CD4-positive, alpha-beta memory T cell (primary cell): ENCODE results near the gene CFAP20. TPM values are rescaled to one million over a fixed set of nuclear protein-coding genes. Genes with fewer than 3 reads are reported as not detected.
"Not testable (repeated sequence)": the region's sequence is repeated elsewhere in the genome, so short reads cannot be mapped to it uniquely, and the experiment has no call there.

Experiments
- CTCF ChIA-PET: fragments of 350-600 bp; sonication (Branson Sonifier 250); formaldehyde crosslinking; loops from one replicate; lab custom pipeline; 2021; ENCODE audit warnings: inconsistent platforms; ENCODE audit not compliant: partially characterized antibody; lab: Charles Lee
- POLR2A ChIA-PET: fragments of 350-600 bp; sonication (Branson Sonifier 250); formaldehyde crosslinking; loops from one replicate; lab custom pipeline; 2021; ENCODE audit not compliant: partially characterized antibody; lab: Charles Lee
- DNase-seq, 5 donors: peaks; one replicate each; pipeline versions ENCODE4 v3.0.0 to v3.0.0-alpha.2; 2020 to 2022; ENCODE audit warnings: mixed read lengths in 1 of 5
- H3K27ac ChIP-seq: one replicate; pipeline ENCODE4 v1.7.0; 2013; ENCODE audit warnings: low read depth, low read length
- H3K27me3 ChIP-seq: 2 replicates; pipeline ENCODE4 v1.7.0; 2013; ENCODE audit warnings: mild to moderate bottlenecking, low read length, moderate library complexity; ENCODE audit not compliant: insufficient read depth
- H3K36me3 ChIP-seq: 2 replicates; pipeline ENCODE4 v1.7.0; 2013; ENCODE audit warnings: mild to moderate bottlenecking, low read length, moderate library complexity; ENCODE audit not compliant: insufficient read depth
- H3K4me1 ChIP-seq: 2 replicates; pipeline ENCODE4 v1.7.0; 2013; ENCODE audit warnings: mild to moderate bottlenecking, low read length, moderate library complexity; ENCODE audit not compliant: insufficient read depth
- H3K4me3 ChIP-seq, 2 donors: one replicate each; pipeline ENCODE4 v1.7.0; 2013; ENCODE audit warnings: low read length in 2 of 2, mild to moderate bottlenecking in 1 of 2
- H3K9me3 ChIP-seq, 2 donors: one replicate each; pipeline ENCODE4 v1.7.0; 2013; ENCODE audit warnings: low read length in 2 of 2, control low read depth in 1 of 2; ENCODE audit not compliant: control insufficient read depth in 1 of 2
- H3K27ac Mint-ChIP-seq, 7 donors: one replicate each; pipeline ENCODE4 v1.8.0; 2020 to 2021; ENCODE audit warnings: mixed read lengths in 7 of 7, mild to moderate bottlenecking in 6 of 7, inconsistent platforms in 3 of 7, moderate library complexity in 3 of 7
- H3K27me3 Mint-ChIP-seq, 2 donors: one replicate each; pipeline ENCODE4 v1.8.0; 2020 to 2021; ENCODE audit warnings: mixed read lengths in 2 of 2
- H3K36me3 Mint-ChIP-seq, 2 donors: one replicate each; pipeline ENCODE4 v1.8.0; 2020 to 2021; ENCODE audit warnings: mixed read lengths in 2 of 2, inconsistent platforms in 1 of 2, mild to moderate bottlenecking in 1 of 2
- H3K4me1 Mint-ChIP-seq, 4 donors: one replicate each; pipeline ENCODE4 v1.8.0; 2020 to 2021; ENCODE audit warnings: mixed read lengths in 4 of 4, mild to moderate bottlenecking in 1 of 4
- H3K4me3 Mint-ChIP-seq, 8 donors: one replicate each; pipeline ENCODE4 v1.8.0; 2020 to 2021; ENCODE audit warnings: mixed read lengths in 8 of 8, mild to moderate bottlenecking in 7 of 8, moderate library complexity in 6 of 8, inconsistent platforms in 3 of 8
- H3K9me3 Mint-ChIP-seq, 8 donors: one replicate each; pipeline ENCODE4 v1.8.0; 2020 to 2021; ENCODE audit warnings: mixed read lengths in 8 of 8, mild to moderate bottlenecking in 5 of 8, inconsistent platforms in 3 of 8, moderate library complexity in 1 of 8
- intact Hi-C: fragments of 100-400 bp; cut with micrococcal nuclease; formaldehyde crosslinking; loops from one replicate; pipeline ENCODE4 v1.15.1; 2023
- polyA plus RNA-seq, 2 donors: library from polyadenylated mRNA; unstranded; fragments of 300-500 nt; fragmentation: Illumina TruSeq; gene quantifications; one replicate each; pipeline ENCODE4 v1.2.3, GENCODE V29; 2021
- total RNA-seq, 2 experiments: library from RNA; stranded (reverse); gene quantifications; one replicate each; pipeline ENCODE4 v1.2.3, GENCODE V29; 2021

The CFAP20 gene
- total and polyA plus RNA-seq, 4 experiments from 2014 or later, result 25.4 to 54.0 (median 31.0) TPM

DNA sequence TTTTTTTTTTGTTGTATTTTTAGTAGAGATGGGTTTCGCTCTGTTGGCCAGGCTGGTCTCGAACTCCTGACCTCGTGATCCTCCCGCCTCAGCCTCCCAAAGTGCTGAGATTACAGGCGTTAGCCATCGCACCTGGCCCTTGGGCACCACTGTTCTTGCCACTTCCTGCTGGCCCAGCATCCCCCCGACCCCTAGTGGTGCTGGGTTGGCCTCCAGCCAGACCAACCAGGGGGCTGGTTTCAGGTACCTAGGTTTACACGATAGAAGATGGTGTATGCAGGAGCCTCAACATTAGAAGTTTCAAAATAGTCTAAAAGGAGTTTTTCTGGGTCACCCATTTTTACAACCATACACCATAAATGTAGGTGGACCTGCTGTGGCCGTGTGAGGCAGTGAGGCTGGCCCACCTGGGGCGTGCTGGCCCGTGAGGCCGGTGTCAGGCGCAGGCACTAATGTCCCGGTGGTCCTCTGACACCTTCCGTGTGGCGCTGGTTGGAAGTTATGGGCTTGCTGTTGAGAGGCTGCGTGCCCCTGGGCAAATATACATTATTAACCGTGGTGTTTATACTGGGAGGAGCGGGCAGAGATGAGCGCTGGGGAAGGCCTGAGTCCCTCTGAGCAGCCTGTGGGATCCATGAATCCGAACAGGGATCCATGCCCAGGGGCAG, 43.5 kb downstream of the CFAP20 start:
- no peak for DNase-seq
- no peaks in the 10 kb centered on the region for H3K4me1 ChIP-seq
- H3K27me3 ChIP-seq, result no peaks in the 10 kb centered on the region
- CTCF ChIA-PET, result interaction anchor here (1.1 kb wide), 1 partner anchor 12 kb away, joined by 6 read pairs; no protein-coding TSS in a partner anchor
- Mint-ChIP-seq H3K9me3 (no peaks in the 10 kb centered on the region), H3K4me3 (no peak overlapping the region), H3K27ac (no peak overlapping the region), H3K4me1 (peaks cover 0 to 2% (median under 1%) of the 10 kb centered on the region in 4 donors), H3K36me3 (no peaks in the 10 kb centered on the region), H3K27me3 (no peaks in the 10 kb centered on the region)
- POLR2A ChIA-PET, result no interaction called here
- H3K4me3 ChIP-seq, result no peak overlapping the region
- H3K27ac ChIP-seq, result no peak overlapping the region
- no peaks in the 10 kb centered on the region for H3K9me3 ChIP-seq
- intact Hi-C loops, result no loop called here
- no peaks in the 10 kb centered on the region for H3K36me3 ChIP-seq

DNA sequence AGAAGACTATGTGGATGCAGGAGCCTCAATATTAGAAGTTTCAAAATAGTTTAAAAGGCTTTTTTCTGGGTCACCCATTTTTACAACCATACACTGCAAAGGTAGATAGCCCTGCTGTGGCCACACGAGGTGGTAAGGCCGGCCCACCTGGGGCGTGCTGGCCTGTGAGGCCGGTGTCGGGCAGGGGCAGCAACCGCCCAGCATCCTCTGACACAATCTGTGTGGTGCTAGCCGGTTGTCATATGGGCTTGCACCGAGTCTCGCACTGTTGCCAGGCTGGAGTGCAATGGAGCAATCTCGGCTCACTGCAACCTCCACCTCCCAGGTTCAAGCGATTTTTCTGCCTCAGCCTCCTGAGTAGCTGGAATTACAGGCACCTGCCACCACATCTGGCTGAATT, 44.0 kb downstream of the CFAP20 start:
- H3K36me3 Mint-ChIP-seq, result no peaks in the 10 kb centered on the region
- ChIA-PET CTCF (no interaction called here), POLR2A (no interaction called here)
- H3K9me3 Mint-ChIP-seq, result no peaks in the 10 kb centered on the region
- no peak overlapping the region for H3K27ac Mint-ChIP-seq
- intact Hi-C loops, result no loop called here
- no peak for DNase-seq
- no peaks in the 10 kb centered on the region for H3K27me3 Mint-ChIP-seq
- no peak overlapping the region for H3K4me3 ChIP-seq
- H3K27me3 ChIP-seq, result no peaks in the 10 kb centered on the region
- H3K36me3 ChIP-seq, result no peaks in the 10 kb centered on the region
- H3K4me3 Mint-ChIP-seq, result no peak overlapping the region
- H3K9me3 ChIP-seq, result no peaks in the 10 kb centered on the region
- H3K4me1 Mint-ChIP-seq, result peaks cover 0 to 2% (median under 1%) of the 10 kb centered on the region in 4 donors
- H3K27ac ChIP-seq, result no peak overlapping the region
- H3K4me1 ChIP-seq, result no peaks in the 10 kb centered on the region

DNA sequence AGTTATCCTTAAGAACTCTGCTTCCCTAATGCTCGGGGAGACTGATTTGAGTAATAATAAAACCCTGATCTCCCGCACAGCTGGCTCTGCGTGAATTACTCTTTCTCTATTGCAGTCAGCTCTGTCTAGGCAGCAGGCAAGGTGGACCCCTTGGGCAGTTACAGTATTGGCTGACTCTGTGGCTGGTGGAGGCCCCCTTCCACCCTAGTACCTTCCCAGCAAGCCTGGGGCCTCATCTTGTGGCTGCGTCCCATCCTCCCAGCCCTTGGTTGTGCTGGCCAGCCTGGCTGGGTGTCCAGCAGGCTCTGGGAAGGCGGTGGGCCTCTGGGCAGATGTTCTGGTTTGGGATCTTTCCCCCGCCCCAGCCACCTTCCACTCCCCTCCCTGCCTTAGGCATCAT, 44.5 kb downstream of the CFAP20 start:
- no peaks in the 10 kb centered on the region for H3K36me3 Mint-ChIP-seq
- Histone ChIP-seq H3K27me3 (no peaks in the 10 kb centered on the region), H3K9me3 (no peaks in the 10 kb centered on the region), H3K4me1 (no peaks in the 10 kb centered on the region), H3K36me3 (no peaks in the 10 kb centered on the region), H3K4me3 (no peak overlapping the region), H3K27ac (no peak overlapping the region)
- H3K27me3 Mint-ChIP-seq, result no peaks in the 10 kb centered on the region
- H3K9me3 Mint-ChIP-seq, result no peaks in the 10 kb centered on the region
- H3K4me1 Mint-ChIP-seq, result no peaks in the 10 kb centered on the region
- H3K27ac Mint-ChIP-seq, result no peak overlapping the region
- ChIA-PET POLR2A (no interaction called here), CTCF (interaction anchor here (2.2 kb wide), 1 partner anchor 12 kb away, joined by 6 read pairs; no protein-coding TSS in a partner anchor)
- no peak for DNase-seq
- H3K4me3 Mint-ChIP-seq, result no peak overlapping the region
- intact Hi-C loops, result no loop called here

DNA sequence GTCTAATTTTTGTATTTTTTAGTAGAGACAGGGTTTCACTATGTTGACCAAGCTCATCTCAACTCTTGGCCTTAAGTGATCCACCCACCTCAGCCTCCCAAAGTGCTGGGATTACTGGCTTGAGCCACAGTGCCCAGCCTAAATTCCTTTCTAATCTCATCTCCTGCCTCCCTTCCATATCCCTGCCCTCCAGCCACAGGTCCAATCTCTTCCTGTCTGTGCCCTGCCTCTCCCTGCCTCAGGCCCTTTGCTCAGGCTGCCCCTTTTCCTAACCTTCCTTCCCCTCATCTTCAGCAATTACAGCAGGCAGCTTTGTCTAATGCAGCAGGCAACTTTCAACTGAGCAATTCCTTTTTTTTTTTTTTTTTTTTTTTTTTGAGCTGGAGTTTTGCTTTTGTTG, 46.8 kb downstream of the CFAP20 start:
- Mint-ChIP-seq H3K27me3 (peaks cover 0 to 4% of the 10 kb centered on the region in 2 donors), H3K36me3 (no peaks in the 10 kb centered on the region), H3K9me3 (peaks cover 0 to 2% (median 0%) of the 10 kb centered on the region in 8 donors), H3K27ac (no peak overlapping the region), H3K4me3 (no peak overlapping the region), H3K4me1 (no peaks in the 10 kb centered on the region)
- ChIA-PET POLR2A (no interaction called here), CTCF (interaction anchor here (0.7 to 2.2 kb wide), 2 partner anchors 15 to 126 kb away, joined by 4 to 6 read pairs; no protein-coding TSS in a partner anchor)
- Histone ChIP-seq H3K36me3 (no peaks in the 10 kb centered on the region), H3K9me3 (no peaks in the 10 kb centered on the region), H3K4me3 (no peak overlapping the region), H3K27ac (no peak overlapping the region), H3K4me1 (no peaks in the 10 kb centered on the region), H3K27me3 (no peaks in the 10 kb centered on the region)
- DNase-seq, result no peak
- intact Hi-C loops, result no loop called here

DNA sequence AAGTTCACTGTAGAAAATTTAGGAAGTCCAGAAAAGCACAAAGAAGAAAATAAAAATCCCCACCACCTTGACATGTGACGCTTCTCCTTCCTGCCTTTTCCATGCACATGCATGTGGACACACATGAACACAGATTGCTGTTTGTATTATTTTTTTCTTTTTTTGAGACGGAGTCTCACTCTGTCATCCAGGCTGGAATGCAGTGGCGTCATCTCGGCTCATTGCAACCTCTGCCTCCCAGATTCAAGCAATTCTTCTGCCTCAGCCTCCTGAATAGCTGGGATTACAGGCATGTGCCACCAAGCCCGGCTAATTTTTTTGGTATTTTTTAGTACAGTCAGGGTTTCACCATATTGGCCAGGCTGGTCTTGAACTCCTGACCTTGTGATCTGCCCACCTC, 48.5 kb downstream of the CFAP20 start:
- DNase-seq, CTCF ChIA-PET, H3K9me3 Mint-ChIP-seq, H3K4me3 Mint-ChIP-seq, H3K27ac ChIP-seq, H3K4me1 Mint-ChIP-seq, H3K27me3 ChIP-seq, H3K4me1 ChIP-seq, POLR2A ChIA-PET, H3K4me3 ChIP-seq, H3K36me3 ChIP-seq, H3K36me3 Mint-ChIP-seq, intact Hi-C loops, H3K9me3 ChIP-seq, H3K27me3 Mint-ChIP-seq: not testable (repeated sequence)
- H3K27ac Mint-ChIP-seq, result peak overlapping the region in 1 of 7 donors; percentile 31

DNA sequence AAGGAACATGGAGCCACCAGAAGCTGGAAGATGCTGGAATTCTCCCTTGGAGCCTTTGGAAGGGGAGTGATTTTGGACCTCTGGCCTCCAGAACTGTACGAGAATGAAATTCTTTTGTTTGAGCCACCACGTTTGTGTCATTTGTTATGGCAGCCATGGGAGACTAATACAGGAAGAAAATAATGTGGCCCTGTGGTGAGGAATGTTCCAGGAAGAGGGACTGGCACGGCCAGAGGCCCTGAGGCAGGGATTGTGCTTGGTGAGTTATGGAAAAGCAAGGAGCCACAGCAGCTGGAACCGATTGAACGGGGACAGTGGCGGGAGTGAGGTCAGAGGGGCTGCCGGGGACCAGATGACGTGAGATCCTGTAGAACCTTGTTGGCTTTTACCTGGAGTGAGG, 51.4 kb downstream of the CFAP20 start:
- H3K27me3 Mint-ChIP-seq, result peaks cover 0 to 4% of the 10 kb centered on the region in 2 donors
- no peak for DNase-seq
- H3K27me3 ChIP-seq, result no peaks in the 10 kb centered on the region
- CTCF ChIA-PET, result no interaction called here
- H3K9me3 ChIP-seq, result no peaks in the 10 kb centered on the region
- H3K27ac Mint-ChIP-seq, result no peak overlapping the region
- no peaks in the 10 kb centered on the region for H3K36me3 Mint-ChIP-seq
- H3K27ac ChIP-seq, result no peak overlapping the region
- intact Hi-C loops, result no loop called here
- H3K36me3 ChIP-seq, result no peaks in the 10 kb centered on the region
- no peak overlapping the region for H3K4me3 Mint-ChIP-seq
- H3K4me3 ChIP-seq, result no peak overlapping the region
- no peaks in the 10 kb centered on the region for H3K4me1 ChIP-seq
- peaks cover 0 to 5% (median 1%) of the 10 kb centered on the region in 8 donors for H3K9me3 Mint-ChIP-seq
- POLR2A ChIA-PET, result no interaction called here
- H3K4me1 Mint-ChIP-seq, result no peaks in the 10 kb centered on the region

DNA sequence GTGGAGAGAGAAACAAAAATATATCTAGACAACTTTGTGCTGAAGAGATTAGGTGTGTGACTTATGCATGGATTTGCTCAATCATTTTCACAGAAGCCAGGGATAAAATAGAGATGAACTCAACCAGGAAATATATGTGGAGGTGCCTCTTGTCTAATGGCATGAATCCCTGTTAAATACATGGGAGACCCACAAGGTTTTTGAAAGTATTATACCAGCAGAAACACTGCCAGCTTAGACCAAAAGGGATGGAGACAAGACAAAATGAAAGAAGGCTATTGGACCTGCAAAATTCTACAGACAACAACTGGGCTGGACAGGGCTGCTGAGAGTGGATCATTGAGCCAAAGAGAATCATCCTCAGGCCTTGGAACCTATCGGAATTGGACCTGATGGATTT, 52.7 kb downstream of the CFAP20 start:
- Mint-ChIP-seq H3K27ac (no peak overlapping the region), H3K4me3 (no peak overlapping the region), H3K36me3 (no peaks in the 10 kb centered on the region), H3K9me3 (peaks cover 0 to 9% (median 6%) of the 10 kb centered on the region in 8 donors), H3K27me3 (peaks cover 0 to 4% of the 10 kb centered on the region in 2 donors), H3K4me1 (no peaks in the 10 kb centered on the region)
- Histone ChIP-seq H3K27ac (no peak overlapping the region), H3K9me3 (no peaks in the 10 kb centered on the region), H3K36me3 (no peaks in the 10 kb centered on the region), H3K27me3 (no peaks in the 10 kb centered on the region), H3K4me1 (no peaks in the 10 kb centered on the region), H3K4me3 (no peak overlapping the region)
- no peak for DNase-seq
- ChIA-PET POLR2A (no interaction called here), CTCF (no interaction called here)
- intact Hi-C loops, result no loop called here
